ENCODE measurements around the gene ADGRF5.

Gene ADGRF5, protein sequence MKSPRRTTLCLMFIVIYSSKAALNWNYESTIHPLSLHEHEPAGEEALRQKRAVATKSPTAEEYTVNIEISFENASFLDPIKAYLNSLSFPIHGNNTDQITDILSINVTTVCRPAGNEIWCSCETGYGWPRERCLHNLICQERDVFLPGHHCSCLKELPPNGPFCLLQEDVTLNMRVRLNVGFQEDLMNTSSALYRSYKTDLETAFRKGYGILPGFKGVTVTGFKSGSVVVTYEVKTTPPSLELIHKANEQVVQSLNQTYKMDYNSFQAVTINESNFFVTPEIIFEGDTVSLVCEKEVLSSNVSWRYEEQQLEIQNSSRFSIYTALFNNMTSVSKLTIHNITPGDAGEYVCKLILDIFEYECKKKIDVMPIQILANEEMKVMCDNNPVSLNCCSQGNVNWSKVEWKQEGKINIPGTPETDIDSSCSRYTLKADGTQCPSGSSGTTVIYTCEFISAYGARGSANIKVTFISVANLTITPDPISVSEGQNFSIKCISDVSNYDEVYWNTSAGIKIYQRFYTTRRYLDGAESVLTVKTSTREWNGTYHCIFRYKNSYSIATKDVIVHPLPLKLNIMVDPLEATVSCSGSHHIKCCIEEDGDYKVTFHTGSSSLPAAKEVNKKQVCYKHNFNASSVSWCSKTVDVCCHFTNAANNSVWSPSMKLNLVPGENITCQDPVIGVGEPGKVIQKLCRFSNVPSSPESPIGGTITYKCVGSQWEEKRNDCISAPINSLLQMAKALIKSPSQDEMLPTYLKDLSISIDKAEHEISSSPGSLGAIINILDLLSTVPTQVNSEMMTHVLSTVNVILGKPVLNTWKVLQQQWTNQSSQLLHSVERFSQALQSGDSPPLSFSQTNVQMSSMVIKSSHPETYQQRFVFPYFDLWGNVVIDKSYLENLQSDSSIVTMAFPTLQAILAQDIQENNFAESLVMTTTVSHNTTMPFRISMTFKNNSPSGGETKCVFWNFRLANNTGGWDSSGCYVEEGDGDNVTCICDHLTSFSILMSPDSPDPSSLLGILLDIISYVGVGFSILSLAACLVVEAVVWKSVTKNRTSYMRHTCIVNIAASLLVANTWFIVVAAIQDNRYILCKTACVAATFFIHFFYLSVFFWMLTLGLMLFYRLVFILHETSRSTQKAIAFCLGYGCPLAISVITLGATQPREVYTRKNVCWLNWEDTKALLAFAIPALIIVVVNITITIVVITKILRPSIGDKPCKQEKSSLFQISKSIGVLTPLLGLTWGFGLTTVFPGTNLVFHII (N-terminal part only)

DNA sequence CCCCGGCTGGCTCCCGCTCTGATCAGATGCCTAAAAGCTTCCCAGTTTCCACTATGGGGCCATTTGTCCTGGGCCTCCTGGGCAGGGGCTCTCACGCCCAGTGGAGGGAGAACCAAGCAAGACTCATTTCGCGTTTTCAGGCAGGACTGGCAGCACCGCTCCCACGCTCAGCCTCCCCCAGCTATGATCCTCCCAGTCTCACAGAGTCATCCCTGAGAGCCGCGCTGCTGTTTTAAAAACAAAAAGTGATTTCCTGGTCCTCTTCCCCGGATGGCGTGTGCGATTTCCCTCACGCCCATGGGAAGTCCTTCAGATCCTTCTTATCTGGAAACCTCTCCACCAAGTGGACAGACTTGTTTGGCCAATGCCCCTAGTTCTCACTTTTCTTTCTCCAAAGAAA lies at the start of gene ADGRF5:
Gene ADGRF5, minus strand, starts transcription at position 208 of the 400 bp plus-strand sequence. CDS start 15,176 bp downstream, outside the sequence.
- DNase-seq (ENCODE audit: low read depth in 2 of 2) = no peak

DNA sequence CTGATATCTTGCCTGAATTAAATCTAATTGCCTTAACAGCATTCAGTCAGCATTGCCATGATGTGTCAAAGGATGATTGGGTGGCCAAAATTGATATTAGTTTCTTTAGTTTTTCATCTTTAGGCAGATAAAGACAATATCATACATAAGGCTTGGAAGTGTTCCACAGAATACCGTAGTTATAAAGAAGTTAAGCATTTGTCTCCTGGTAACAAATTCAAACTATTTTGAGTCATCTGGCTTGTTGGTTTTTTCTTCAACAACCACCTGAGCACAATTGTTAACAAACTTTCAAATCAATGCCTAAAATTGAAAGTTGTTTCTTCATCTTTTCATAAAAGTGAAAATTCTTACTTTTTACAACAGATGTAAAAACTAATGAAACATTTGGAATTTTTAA lies 47.5 kb upstream of the ADGRF5 start:
- DNase-seq (ENCODE audit: low read depth in 2 of 2) = no peak

DNA sequence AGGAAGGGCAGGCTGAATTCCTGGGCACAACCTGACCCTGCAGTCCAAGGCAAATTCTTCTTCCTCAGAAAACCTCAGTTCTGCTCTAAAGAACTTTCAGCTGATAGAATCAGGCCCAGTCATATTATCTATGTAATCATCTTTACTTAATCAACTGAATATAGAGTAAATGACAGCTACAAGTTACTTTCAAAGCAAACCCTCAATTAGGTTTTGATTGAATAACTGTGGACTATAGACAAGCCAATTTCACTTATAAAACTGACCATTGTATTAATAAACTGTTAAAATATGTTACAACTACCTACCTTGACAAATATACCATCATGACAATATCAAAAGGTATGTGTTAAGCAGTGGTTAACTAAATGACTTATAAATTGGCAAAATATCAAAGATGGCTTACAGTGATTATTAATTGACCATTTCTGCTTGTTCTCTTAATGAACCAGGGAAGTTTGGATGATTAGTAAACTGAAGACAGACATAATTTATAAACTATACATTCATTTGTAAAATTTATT lies 46.1 kb upstream of the ADGRF5 start:
- DNase-seq (ENCODE audit: low read depth in 2 of 2) = no peak

DNA sequence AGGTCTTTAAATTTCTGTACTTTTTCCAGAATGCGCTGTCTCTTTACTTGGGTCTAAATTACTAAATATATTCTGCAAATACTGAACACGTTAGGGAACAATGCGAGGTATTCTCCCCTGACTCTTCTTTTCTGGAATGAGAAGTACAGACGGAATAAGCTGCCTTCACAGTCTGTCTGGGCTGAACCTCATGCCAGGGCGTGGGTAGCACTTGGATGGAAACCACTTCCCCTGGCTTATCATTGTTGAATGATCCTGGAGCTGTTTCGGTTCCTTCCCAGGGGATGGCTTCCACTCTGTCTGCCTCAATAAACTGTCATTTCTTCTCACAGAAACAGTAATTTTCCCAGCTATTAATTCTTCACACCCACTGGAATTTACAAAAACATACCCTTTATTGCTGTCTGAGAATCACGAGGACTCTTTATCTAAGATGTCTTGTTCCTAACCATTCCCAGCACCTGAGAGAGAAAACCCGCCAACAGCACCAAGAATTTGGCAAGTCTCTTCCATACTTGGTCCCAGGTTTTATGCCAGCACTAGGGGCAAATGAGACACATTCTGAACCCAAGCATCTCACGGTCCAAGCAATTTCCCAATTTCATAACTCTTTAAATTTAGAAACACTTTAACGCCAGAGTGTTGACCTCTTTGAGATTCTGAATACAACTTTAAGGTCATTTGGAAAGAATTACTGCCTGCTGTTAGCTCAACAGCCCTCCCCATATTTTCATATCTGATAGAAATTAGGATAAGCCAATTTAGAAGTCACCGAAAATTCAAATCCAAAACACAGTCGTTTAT lies 43.2 kb upstream of the ADGRF5 start:
- DNase-seq (ENCODE audit: low read depth in 2 of 2) = no peak

DNA sequence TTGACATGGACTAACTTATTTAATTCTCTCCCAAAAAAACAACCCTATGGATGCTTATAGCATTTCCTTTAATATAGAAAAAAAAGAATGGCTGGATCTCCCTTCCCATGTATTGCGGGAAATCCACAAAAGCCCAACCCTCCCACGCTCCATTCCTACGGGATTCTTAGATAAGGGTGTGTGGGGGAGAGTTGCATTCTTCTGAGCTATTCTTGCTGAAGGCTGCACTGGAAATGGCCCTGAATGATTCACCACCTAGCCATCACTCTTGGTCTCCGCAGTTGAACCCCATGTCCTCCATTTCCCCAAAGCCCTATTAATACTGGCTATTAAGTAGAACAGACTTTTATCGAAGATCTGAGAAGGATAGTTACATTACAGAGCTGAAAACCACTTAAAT lies 41.9 kb upstream of the ADGRF5 start:
- no peak for DNase-seq (ENCODE audit: low read depth in 2 of 2)

DNA sequence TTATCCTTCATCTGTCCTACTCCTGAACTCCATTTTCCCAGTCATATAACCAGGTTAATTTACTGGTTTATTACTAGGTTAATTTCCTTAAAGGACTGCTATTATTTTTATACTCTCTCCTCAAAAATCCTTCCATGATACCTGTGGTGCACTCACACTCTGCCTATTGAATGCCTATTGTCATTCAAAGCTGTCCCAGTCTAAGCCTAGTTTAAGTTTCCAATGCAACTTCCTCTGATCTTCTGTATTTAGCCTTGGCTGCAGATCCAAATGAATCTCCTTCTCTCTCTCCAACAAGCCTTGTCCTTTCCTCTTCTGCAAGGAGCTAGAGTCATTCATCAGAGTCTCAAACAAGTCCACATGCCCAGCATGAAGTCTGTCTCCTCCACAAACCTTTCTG lies 41.3 kb upstream of the ADGRF5 start:
- DNase-seq (ENCODE audit: low read depth in 2 of 2) = no peak

DNA sequence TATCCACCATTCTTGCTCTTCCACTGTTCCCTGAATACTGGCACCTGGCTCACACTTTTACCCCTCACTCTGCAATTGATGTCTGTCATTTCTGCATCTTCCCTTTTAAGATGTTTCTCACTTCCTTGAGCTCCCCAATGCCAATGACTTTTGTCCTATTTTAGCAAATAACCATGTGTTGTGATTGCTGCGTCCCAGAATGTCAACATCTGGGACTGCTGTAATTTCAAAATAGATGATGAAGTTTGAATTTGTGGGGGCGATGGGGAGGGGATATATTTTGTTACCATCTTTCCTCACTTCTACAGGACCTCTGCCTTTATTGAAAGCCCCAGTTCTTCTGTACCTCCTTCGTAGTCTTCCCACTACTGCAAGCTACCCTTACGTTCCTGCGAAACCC lies 40.0 kb upstream of the ADGRF5 start:
- no peak for DNase-seq (ENCODE audit: low read depth in 2 of 2)

DNA sequence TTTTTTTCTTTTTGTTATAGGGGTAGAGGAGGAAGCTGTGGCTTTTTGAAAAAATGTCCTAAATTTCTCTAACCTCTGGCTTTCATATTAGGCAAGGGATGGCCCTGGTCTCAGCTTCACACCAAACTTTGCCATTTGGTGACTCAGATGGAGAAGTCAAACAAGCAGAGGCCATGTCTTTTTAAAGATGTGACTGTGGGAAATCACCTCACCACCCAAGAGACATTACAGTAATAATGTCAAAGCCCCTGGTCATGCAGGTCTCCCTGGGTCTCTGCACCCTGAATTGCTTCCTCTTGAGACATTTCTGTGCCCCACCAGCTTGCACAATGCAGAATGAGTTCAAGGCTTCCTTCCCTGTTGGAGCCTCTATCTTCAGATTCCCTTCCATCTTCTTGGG lies 39.5 kb upstream of the ADGRF5 start:
- no peak for DNase-seq (ENCODE audit: low read depth in 2 of 2)

DNA sequence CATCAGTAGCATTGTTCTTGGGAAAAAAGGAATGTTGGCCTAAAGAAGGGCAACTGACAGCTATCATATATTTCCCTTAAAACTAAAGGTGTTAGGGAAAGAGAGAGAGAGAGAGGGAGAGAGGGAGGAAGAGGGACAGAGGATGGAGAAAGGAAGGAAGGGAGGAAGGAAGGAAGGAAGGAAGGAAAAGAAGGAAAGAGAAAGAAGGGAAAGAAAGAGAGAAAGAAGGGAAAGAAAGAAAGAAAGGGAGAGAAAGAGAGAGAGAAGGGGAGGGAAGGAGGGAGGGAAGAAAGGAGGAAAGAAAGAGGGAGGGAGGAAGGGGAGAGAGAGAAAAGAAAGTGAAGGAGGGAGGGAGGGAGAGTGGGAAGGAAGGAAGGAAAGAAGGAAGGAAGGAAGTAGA lies 37.7 kb upstream of the ADGRF5 start:
- DNase-seq (ENCODE audit: low read depth in 2 of 2) = no peak

DNA sequence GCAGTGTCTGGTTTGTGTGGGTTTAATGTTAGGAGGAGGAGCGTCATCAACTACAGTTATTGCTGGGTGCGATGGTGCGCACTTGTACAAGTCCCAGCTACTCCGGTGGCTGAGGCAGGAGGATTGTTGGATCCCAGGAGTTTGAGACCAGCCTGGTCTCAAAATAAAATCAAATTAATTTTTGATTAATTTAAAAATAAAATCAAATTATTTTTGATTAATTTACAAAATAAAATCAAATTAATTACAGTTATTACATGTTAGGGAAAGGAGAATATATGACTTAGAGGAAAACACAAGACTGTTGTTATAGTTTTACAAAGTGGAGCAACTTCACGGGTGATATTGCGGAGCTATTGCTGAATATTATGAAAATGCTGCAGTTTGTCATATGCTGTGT lies 34.7 kb upstream of the ADGRF5 start:
- no peak for DNase-seq (ENCODE audit: low read depth in 2 of 2)

DNA sequence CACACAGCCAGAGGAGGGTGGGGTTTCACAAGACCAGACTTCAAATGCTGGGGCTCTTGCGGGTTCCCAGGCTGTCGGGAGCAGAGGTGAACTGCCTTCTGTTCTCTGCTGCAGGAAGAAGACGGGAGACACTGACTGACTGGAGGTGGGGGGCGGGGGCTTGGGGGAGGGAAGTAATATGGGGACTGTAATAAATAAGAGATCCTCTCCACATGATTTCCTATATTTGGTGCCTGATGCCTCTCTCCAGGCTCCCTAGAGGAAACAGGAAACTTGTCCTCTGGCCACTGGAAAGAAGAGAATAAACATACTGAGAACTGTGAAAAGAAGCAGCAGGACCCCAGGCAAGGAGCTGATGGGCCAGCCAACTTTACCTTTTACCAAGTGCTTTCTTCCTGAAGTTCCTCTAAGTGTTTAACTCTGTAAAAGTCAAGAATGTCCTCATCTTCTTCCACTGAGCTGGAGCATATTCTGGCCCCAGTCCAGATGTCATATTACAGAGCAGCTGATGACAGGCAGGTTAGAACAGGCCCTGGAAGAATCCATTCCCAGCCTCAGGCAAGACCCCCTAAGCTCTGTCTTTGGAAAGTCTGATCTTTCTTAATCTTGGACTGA lies 33.2 kb upstream of the ADGRF5 start:
- DNase-seq (ENCODE audit: low read depth in 2 of 2) = no peak

DNA sequence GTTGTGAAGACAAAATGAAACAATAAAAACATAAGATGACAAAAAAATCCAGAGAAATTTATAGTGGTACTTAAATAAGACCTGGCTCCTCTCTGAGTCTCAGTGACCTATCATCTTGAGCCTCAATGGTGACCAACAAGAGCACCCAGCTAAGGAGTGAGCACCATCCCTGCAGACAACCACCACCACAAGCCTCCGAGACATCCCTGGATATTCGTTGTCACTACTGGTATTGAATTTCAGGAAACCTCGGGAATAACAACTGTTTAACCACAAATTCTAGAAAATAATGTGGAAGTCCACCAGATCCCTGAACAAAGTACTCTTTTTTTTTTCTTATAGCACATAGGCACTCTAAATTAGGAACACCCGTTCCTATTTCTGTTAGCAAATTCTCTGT lies 32.2 kb upstream of the ADGRF5 start:
- no peak for DNase-seq (ENCODE audit: low read depth in 2 of 2)

DNA sequence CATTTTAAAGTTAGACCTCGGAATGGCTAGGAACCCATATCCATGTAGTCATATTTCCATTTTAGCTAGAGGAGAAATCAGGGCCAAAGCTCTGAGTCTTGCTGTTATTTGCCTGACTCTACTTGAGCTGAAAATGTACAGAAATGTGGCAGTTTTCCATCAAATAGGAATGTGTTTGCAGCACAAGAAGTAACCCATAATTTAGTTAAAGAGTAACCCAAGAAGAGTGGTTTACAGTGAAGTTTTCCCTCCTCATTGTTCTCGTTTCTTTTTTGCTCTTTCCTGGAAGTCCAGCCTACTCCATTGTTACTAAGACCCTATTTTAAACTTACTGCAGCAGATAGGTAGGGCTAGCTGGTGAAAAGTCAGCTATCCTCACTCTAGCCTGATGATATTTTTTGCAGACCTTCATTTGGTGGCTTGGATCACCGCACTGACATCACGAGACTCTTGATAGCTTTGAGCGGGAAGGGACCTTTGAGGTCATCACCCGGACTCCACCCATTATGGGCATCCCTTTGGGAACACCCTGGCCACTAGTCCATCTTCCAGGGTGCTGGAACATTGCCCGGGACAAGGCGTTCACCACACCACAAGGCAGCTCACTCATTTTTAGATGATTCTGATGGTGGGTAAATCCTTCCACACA lies 28.0 kb upstream of the ADGRF5 start:
- no peak for DNase-seq (ENCODE audit: low read depth in 2 of 2)

DNA sequence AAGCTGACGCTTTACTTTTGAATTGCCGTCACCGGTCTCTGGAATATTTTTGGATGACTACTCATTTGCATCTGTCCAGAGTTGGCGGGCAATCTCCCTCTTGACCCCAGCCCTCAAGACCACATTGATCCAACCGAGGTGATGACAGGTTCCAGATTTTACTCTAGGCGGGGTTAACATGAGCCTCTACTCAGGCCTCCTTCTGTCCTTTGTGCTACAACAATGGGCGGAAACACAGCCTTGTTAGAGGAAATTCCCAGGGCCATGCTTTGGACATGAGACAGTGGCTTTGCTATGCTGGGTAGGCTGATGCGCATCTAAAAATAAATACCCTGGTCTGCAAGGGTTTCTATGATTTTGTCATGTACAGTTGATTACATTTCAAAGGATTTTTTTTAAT lies 27.0 kb upstream of the ADGRF5 start:
- no peak for DNase-seq (ENCODE audit: low read depth in 2 of 2)

DNA sequence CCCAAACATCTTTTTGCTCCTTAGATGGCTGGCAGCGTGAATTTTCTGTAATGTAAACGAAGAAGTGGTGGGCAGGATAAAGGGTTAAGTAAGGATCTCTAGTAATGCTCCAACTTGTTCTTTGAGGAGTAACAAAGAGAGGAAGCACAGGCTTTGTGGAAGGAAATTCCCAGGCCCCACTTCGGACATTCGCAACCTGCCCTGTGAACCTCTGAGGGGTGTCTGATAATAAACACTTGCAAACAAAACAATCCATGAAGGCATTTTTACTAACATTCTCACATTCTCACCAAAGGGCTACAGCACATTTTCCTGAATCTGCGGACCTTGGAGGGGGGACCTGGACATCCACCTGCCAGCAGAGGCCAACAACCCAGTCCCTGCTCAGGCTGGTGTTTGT lies 25.8 kb upstream of the ADGRF5 start:
- DNase-seq (ENCODE audit: low read depth in 2 of 2) = no peak

DNA sequence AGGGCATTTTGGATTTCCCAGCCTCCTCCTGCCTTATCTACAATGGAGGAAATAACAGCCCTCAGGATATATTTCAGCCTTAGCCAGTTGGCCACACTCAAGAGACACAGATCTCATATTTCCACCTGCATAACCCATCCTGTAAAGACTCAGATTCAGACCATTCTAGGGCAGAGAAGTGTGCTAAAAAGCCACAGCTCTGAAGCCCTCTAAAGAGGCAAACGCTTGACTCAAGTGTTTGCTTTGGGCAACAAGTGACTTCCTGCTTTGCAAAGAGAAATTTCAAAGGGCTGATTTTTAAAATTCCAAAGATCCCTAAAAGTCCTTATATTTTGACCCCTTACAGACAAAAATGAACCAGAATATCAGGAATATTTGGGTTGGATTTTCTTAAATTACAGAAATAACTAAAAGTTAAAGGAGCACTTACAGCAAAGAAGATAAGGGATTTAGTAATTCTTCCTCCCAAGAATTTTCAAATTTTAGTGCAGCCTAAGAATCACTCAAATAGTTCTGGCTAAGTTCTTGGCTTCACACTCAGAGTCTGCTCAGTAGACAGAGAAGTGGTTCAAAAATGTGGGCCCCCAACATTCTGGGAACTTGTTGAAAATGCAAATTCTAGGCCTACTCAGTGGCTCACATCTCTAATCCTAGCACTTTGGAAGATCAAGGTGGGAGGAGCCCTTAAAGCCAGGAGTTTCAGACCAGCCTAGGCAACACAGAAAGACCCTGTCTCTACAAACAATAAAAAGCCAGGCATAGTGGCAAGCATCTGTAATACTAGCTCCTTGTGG lies 18.9 kb upstream of the ADGRF5 start:
- DNase-seq (ENCODE audit: low read depth in 2 of 2) = no peak

DNA sequence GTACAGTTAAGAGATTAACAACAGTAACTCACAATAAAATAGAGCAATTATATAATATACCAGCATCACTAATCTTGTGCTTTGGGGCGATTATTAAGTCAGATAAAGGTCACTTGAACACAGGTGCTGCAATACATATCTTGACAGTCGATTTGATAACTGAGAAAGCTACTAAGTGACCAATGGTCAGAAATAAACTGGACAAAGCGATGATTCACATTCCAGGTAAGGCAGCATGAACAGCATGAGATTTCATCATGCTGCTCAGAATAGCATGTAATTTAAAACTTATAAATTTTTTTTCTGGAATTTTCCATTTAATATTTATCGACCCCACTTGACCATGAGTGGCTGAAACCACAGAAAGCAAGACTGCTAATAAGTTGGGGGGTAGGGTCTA lies 15.9 kb upstream of the ADGRF5 start:
- DNase-seq (ENCODE audit: low read depth in 2 of 2) = no peak

DNA sequence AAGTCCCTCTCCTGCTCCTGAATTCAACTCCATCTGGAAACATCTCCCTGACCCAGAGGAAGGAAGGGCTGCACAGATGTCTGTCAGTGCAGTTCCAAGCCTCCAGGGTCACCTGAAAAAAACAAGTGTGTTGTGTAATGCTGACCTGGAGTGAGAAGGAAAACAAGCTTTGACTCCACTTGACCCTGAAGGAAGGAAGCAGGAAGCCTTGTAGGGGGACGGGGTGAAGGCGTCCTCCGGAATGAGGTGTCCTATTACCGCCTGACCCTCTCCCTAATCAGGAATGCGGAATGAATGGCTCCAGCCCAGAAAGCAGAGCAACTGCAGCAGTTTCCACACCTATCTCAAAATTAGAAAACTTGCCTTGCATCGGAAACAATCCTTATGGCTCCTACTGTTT lies 13.9 kb upstream of the ADGRF5 start:
- DNase-seq (ENCODE audit: low read depth in 2 of 2) = no peak

DNA sequence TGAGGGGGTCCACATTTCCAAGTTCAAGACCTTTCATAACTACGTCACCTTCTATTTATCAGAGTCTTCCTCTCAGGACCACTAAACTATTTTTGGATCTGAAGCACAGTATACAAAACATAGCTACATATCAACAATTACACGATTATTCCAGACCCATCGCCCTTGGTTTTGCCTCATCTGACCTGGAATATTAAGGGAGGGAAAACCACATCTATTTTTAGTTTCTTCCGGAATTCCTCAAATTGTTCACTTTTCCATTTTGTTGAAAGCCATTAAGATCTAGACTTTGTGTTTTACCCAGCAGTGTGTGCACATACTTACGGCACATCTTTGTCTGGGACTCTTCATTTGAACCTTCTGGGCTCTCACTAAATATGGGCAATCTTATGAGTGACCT lies 12.0 kb upstream of the ADGRF5 start:
- no peak for DNase-seq (ENCODE audit: low read depth in 2 of 2)
